RWPE1 (cell line): ENCODE data around the gene C15orf61.

Experiments used
- CTCF ChIA-PET: fragments of 350-600 bp; sonication (Branson Sonifier 250); formaldehyde crosslinking; extraction: SDS; loops from one replicate; lab custom pipeline; 2021; lab: Yijun Ruan, JAX
- POLR2A ChIA-PET: fragments of 400-600 bp; formaldehyde crosslinking; extraction: SDS; loops from one replicate; lab custom pipeline; 2020; ENCODE audit warnings: antibody characterized with exemption; ENCODE audit not compliant: low non-redundant PET; lab: Yijun Ruan, JAX
- DNase-seq: peaks from one replicate; pipeline ENCODE4 v3.0.0; 2012; ENCODE audit warnings: low spot score
- H3K27ac ChIP-seq: fragments of 450-650 bp; 2 replicates; pipeline ENCODE4 v1.5.1; 2017
- TF ChIP-seq, protein P1 (sequence below): fragments of 450-650 bp; conservative IDR thresholded peaks from 2 replicates; pipeline ENCODE4 v1.5.1; 2017; ENCODE audit warnings: low read depth, mild to moderate bottlenecking

C15orf61 gene

DNA sequence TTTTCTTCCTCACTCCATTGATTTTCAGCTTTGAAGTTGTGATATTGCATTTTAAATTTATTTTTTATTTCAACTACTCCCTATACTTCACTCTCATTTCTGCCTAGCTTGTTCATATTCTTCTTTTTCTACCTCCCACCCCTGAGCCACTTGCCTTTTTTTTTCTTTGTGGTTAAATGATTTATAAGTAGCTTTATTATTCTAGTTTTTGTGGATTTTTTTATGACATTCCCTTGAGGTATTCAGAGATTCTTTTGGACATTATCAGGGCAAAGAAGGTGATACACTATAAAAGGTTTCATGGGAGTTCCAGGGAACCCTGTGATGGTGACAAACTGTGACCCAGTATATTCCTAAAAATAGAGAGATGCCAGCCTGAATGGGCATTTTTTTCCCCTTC, 3.3 kb downstream of the C15orf61 start:
- ChIA-PET CTCF (interaction anchor here (1.2 kb wide), 1 partner anchor 317 kb away, joined by 4 read pairs; no protein-coding TSS in a partner anchor), POLR2A (no interaction called here)
- TF ChIP-seq, protein P1, sequence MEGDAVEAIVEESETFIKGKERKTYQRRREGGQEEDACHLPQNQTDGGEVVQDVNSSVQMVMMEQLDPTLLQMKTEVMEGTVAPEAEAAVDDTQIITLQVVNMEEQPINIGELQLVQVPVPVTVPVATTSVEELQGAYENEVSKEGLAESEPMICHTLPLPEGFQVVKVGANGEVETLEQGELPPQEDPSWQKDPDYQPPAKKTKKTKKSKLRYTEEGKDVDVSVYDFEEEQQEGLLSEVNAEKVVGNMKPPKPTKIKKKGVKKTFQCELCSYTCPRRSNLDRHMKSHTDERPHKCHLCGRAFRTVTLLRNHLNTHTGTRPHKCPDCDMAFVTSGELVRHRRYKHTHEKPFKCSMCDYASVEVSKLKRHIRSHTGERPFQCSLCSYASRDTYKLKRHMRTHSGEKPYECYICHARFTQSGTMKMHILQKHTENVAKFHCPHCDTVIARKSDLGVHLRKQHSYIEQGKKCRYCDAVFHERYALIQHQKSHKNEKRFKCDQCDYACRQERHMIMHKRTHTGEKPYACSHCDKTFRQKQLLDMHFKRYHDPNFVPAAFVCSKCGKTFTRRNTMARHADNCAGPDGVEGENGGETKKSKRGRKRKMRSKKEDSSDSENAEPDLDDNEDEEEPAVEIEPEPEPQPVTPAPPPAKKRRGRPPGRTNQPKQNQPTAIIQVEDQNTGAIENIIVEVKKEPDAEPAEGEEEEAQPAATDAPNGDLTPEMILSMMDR = no peak
- no peak overlapping the region for H3K27ac ChIP-seq
- no peak for DNase-seq

GRCh38 chr15:67528513-67528912, 7.6 kb downstream of the C15orf61 start:
- CTCF ChIA-PET = no interaction called here
- DNase-seq = no peak
- POLR2A ChIA-PET = no interaction called here
- H3K27ac ChIP-seq = no peak overlapping the region
- TF ChIP-seq, protein P1 = no peak

DNA sequence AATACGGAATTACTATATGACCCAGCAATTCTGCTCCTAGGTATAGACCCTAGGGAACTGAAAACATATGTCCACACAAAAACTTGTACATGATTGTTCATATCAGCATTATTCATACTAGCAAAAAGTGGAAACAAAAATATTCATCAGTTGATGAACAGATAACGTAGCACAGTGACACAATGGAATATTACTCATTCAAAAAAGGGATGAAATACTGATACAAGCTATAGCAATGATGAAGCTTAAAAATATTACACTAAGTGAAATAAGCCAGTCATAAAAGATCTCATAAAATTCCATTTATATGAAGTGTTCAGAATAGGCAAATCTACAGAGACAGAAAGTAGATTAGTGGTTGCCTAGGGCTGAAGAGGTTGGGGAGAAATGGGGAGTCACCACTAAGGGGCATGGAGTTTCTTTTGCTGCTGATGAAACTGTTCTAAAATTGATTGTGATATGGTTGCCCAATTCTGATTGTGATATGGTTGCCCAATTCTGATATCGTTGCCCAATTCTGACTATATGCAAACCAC, 10.5 kb downstream of the C15orf61 start:
- TF ChIP-seq, protein P1 = no peak
- peak; percentile 29 for DNase-seq
- ChIA-PET POLR2A (no interaction called here), CTCF (no interaction called here)
- peak overlapping the region; percentile 44 for H3K27ac ChIP-seq

DNA sequence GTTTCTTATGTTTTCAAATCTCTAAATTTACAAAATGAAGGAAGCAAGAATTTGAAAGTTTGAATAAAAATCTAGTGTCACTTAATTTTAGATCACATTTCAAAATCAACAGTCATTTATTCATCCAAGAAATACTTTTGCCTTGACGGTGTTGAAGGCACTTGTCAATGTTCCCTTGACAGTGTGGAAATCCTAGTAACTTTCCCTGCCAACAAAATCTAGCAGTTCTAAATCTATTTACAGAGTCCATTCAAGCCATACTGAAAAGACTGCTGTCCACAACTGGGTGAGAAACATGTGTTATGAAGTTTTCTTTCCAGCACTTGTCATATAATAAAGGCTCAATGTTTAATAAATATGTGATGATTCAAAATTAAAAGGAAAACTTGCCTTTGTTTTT, 12.9 kb downstream of the C15orf61 start:
- TF ChIP-seq, protein P1 = no peak
- ChIA-PET CTCF (interaction anchor here (0.8 kb wide), 1 partner anchor 298 kb away, joined by 4 read pairs; no protein-coding TSS in a partner anchor), POLR2A (no interaction called here)
- DNase-seq = no peak
- H3K27ac ChIP-seq = no peak overlapping the region

DNA sequence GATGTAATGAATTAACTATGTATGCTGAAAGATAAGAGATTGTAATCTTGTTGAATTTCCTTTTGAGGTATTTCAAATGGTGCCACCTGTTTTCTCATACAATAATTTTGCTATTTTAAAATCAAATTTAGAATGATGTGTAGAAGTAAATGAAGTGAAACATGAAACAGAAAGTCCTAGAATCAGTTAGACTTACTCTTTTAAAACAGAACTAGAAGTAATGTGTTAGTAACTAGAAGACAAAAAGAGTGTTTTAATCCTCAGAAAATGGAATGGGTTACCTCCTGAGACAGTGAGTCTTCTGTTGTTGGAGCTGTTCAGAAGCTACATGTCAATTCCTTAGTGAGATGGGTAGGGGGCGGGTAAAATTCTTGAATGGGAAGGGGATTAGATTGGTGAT, 13.4 kb downstream of the C15orf61 start:
- TF ChIP-seq, protein P1 = no peak
- no peak for DNase-seq
- ChIA-PET POLR2A (no interaction called here), CTCF (interaction anchor here (0.8 kb wide), 1 partner anchor 298 kb away, joined by 4 read pairs; no protein-coding TSS in a partner anchor)
- H3K27ac ChIP-seq = no peak overlapping the region

- no peak for DNase-seq
- ChIA-PET CTCF (no interaction called here), POLR2A (no interaction called here)
- TF ChIP-seq, protein P1 = no peak
- H3K27ac ChIP-seq = no peak overlapping the region
Observed at GRCh38 chr15:67537771-67538170, 16.8 kb downstream of the C15orf61 start.
